Ovary (tissue), 9 donors: ENCODE results near the gene TVP23A. TPM values are rescaled to one million over a fixed set of nuclear protein-coding genes. Genes with fewer than 3 reads are reported as not detected.

ENCODE experiments used
- DNase-seq, 5 donors: peaks; one replicate each; pipeline ENCODE4 v3.0.0-alpha.2; 2019 to 2020
- H3K27ac ChIP-seq, 2 donors: fragments of 200-600 bp; one replicate each; pipeline versions ENCODE4 v1.5.1 to v1.8.0; 2019 to 2022
- H3K27me3 ChIP-seq: fragments of 200-600 bp; one replicate; pipeline ENCODE4 v1.8.0; 2022
- H3K36me3 ChIP-seq: fragments of 200-600 bp; sonication (generic); one replicate; pipeline ENCODE4 v1.5.1; 2019
- H3K4me1 ChIP-seq: one replicate; pipeline ENCODE4 v1.8.1; 2013; ENCODE audit warnings: mild to moderate bottlenecking, moderate library complexity; ENCODE audit not compliant: insufficient read depth
- H3K4me3 ChIP-seq: fragments of 200-600 bp; sonication (generic); one replicate; pipeline ENCODE4 v1.5.1; 2017
- H3K9me3 ChIP-seq, 2 donors: fragments of 200-600 bp in 1 of 2; sonication (generic) in 1 of 2; one replicate each; pipeline versions ENCODE4 v1.5.1 to v1.8.1; 2013 to 2019; ENCODE audit warnings: mild to moderate bottlenecking in 1 of 2, moderate library complexity in 1 of 2
- EP300 ChIP-seq: sonication (generic); formaldehyde crosslinking; IDR thresholded peaks from one replicate; pipeline ENCODE4 v1.6.1; 2017; ENCODE audit warnings: antibody characterized with exemption
- POLR2A ChIP-seq: fragments of 450-650 bp; IDR thresholded peaks from one replicate; pipeline ENCODE4 v1.6.1; 2017; ENCODE audit warnings: antibody characterized with exemption, mild to moderate bottlenecking, moderate library complexity
- WGBS, 3 donors: extraction: QIAGEN DNeasy Blood & Tissue Kit in 1 of 3; methylation state at CpG; one replicate each; pipeline versions ENCODE4 v1.1.5 to v1.1.7; 2013 to 2017; 5-methylcytosine and 5-hydroxymethylcytosine counted together
- intact Hi-C, 4 donors: fragments of 100-400 bp; cut with DNase I; formaldehyde crosslinking; loops; one replicate each; pipeline versions ENCODE4 v1.11.0 to v1.15.1; 2022 to 2023
- polyA plus RNA-seq, 2 donors: library from polyadenylated mRNA; stranded (reverse); fragments of 200-250 nt in 1 of 2; fragments of 350-450 nt in 1 of 2; fragmentation: Illumina TruSeq in 1 of 2; extraction: RNeasy Lipid Tissue Mini Kit (QIAGEN cat#74804) in 1 of 2; gene quantifications; one replicate each; pipeline ENCODE4 v1.2.3, GENCODE V29; 2013 to 2014
- total RNA-seq, 7 donors: library from RNA; depleted of rRNA in 2 of 7; stranded (reverse); fragments of >200 nt in 2 of 7; fragmentation: NEBNext Ultra II Directional in 3 of 7; extraction: Animal tissue kit (Norgen Biotek cat#: 25700) in 3 of 7; gene quantifications; one replicate each; pipeline versions ENCODE4 v1.1.0 to v1.2.4, GENCODE V29; 2016 to 2023
- TF ChIP-seq, protein P1 (sequence below), 3 donors: fragments of 450-650 bp in 2 of 3; fragments of 200-600 bp in 1 of 3; IDR thresholded peaks; one replicate each; pipeline versions ENCODE4 v1.5.1 to v1.8.0; 2016 to 2022; ENCODE audit warnings: antibody characterized with exemption in 3 of 3, mild to moderate bottlenecking in 1 of 3
- donor health status: DM: no; HTN: no; CAD: no; lungs with moderate emphysema.
- donor health status: DM: no; HTN: no; CAD: no.
- donor health status: Bipolar disorder and iron deficiency.
- donor health status: DM: yes; HTN: yes; CAD: no.
- donor health status: DM: no; HTN: no; CAD: no.
- donor health status: DM: yes; HTN: yes; CAD: no.

TVP23A gene
- total and polyA plus RNA-seq, 9 donors: 3.2 to 17.1 (median 8.2) TPM

GRCh38 chr16:10760858-10761257 lies 57.7 kb downstream of the TVP23A start:
- intact Hi-C loops: loop anchor here in 2 of 4 donors (10.0 kb wide), 2 partner anchors 154 to 164 kb away; no protein-coding TSS in a partner anchor

DNA sequence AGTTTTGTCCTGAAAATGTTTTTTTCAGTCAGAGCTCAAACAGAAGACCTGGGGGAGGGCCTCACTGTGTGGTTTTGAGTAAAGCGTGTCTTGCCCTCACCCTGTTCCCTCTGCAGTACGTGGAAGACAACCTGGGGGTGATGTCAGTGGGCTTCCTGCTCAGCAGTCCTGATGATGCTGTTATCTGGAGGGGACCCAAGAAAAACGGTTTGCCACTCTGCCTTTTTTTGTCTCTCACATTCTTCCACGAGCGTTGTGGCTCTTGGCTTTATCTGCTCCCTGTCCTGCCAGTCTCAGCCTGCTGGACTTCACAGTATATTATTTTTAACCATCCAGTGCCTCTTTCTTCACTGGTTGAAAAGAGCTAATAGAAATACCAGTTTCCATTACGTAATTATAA lies 62.0 kb downstream of the TVP23A start:
- Histone ChIP-seq H3K4me1 (no peaks in the 10 kb centered on the region), H3K4me3 (no peak overlapping the region), H3K36me3 (peaks cover 4% of the 10 kb centered on the region), H3K27ac (no peak overlapping the region), H3K9me3 (no peaks in the 10 kb centered on the region), H3K27me3 (no peaks in the 10 kb centered on the region)
- TF ChIP-seq, protein P1, sequence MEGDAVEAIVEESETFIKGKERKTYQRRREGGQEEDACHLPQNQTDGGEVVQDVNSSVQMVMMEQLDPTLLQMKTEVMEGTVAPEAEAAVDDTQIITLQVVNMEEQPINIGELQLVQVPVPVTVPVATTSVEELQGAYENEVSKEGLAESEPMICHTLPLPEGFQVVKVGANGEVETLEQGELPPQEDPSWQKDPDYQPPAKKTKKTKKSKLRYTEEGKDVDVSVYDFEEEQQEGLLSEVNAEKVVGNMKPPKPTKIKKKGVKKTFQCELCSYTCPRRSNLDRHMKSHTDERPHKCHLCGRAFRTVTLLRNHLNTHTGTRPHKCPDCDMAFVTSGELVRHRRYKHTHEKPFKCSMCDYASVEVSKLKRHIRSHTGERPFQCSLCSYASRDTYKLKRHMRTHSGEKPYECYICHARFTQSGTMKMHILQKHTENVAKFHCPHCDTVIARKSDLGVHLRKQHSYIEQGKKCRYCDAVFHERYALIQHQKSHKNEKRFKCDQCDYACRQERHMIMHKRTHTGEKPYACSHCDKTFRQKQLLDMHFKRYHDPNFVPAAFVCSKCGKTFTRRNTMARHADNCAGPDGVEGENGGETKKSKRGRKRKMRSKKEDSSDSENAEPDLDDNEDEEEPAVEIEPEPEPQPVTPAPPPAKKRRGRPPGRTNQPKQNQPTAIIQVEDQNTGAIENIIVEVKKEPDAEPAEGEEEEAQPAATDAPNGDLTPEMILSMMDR (IDR thresholded peaks at IDR 0.05): no peak
- DNase-seq: no peak
- intact Hi-C loops: loop anchor here in 2 of 4 donors (10.0 kb wide), 2 partner anchors 158 to 178 kb away; no protein-coding TSS in a partner anchor
- 53 to 65% (median 61%) methylated on average over 6 of the region's 6 CpGs for WGBS, 3 donors

More at GRCh38 chr16:10760858-10761257, 57.7 kb downstream of the TVP23A start:
- TF ChIP-seq, protein P1 (IDR thresholded peaks at IDR 0.05): no peak
- no peak for TF ChIP-seq POLR2A
- no peak for TF ChIP-seq EP300
- H3K4me3 ChIP-seq: no peak overlapping the region
- H3K4me1 ChIP-seq: no peaks in the 10 kb centered on the region
- no peak overlapping the region for H3K27ac ChIP-seq
- no peaks in the 10 kb centered on the region for H3K9me3 ChIP-seq
- peaks cover 4% of the 10 kb centered on the region for H3K36me3 ChIP-seq
- WGBS, 3 donors: 56 to 70% (median 60%) methylated on average over 3 of the region's 3 CpGs
- DNase-seq: no peak
- no peaks in the 10 kb centered on the region for H3K27me3 ChIP-seq

DNA sequence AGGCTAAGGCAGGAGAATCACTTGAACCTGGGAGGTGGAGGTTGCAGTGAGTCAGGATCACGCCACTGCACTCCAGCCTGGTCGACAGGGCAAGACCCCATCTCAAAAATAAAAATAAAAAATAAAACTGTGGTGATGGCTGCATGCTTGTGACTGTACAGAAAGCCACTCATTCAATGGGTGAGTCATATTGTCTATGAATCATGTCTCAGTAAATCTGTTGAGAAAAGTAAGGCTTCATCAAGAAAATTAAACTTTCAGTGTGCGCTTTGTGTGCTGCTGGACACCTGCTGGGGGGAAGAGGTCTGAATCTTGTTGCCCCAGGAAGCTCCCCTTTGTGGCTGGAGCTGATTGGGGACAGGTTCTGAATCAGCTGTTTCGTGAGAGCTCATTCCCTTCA lies 63.7 kb downstream of the TVP23A start:
- Histone ChIP-seq H3K27me3 (no peaks in the 10 kb centered on the region), H3K36me3 (peaks cover 2% of the 10 kb centered on the region), H3K27ac (no peak overlapping the region), H3K4me3 (no peak overlapping the region), H3K9me3 (no peaks in the 10 kb centered on the region), H3K4me1 (no peaks in the 10 kb centered on the region)
- intact Hi-C loops: loop anchor here in 2 of 4 donors (10.0 kb wide), 2 partner anchors 160 to 180 kb away; no protein-coding TSS in a partner anchor
- DNase-seq: peak in 1 of 5 donors; percentile 1
- WGBS, 3 donors: 78 to 91% (median 88%) methylated on average over 4 of the region's 4 CpGs
- TF ChIP-seq EP300 (no peak), POLR2A (no peak)
- TF ChIP-seq, protein P1 (IDR thresholded peaks at IDR 0.05): no peak

DNA sequence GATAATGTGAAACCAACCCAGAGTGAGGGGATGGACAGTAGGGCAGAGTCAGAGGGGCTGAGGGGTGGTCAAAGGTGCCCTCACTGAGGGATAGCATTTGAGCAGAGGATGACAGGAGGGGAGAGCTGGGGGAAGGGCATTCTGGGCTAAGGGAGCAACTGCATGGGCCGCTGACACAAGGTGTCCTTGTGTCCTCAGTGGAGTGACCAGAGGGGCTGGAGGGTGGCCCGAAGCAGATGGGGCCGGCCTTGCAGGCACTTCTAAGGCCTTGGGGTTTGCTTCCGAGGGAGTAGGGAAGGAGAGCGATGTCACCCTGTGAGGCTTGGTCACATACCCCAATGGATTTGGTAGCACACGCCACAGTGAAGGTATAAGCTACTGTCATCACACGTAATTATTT lies 64.9 kb downstream of the TVP23A start:
- no peak overlapping the region for H3K4me3 ChIP-seq
- WGBS, 3 donors: 93 to 94% (median 93%) methylated on average over 7 of the region's 7 CpGs
- TF ChIP-seq POLR2A: no peak
- no peak for TF ChIP-seq EP300
- TF ChIP-seq, protein P1 (IDR thresholded peaks at IDR 0.05): no peak
- no peak overlapping the region for H3K27ac ChIP-seq
- H3K4me1 ChIP-seq: no peaks in the 10 kb centered on the region
- no peaks in the 10 kb centered on the region for H3K27me3 ChIP-seq
- no peaks in the 10 kb centered on the region for H3K36me3 ChIP-seq
- intact Hi-C loops: loop anchor here in 2 of 4 donors (10.0 kb wide), 2 partner anchors 161 to 181 kb away; no protein-coding TSS in a partner anchor
- peak in 1 of 5 donors; percentile 18 for DNase-seq
- H3K9me3 ChIP-seq: no peaks in the 10 kb centered on the region
